ENCODE data around the gene FOXO1. TPM values are rescaled to one million over a fixed set of nuclear protein-coding genes. Genes with fewer than 3 reads are reported as not detected.

Gene FOXO1
- total RNA-seq, 1 donor from 2014 or later = 8.9 TPM

DNA sequence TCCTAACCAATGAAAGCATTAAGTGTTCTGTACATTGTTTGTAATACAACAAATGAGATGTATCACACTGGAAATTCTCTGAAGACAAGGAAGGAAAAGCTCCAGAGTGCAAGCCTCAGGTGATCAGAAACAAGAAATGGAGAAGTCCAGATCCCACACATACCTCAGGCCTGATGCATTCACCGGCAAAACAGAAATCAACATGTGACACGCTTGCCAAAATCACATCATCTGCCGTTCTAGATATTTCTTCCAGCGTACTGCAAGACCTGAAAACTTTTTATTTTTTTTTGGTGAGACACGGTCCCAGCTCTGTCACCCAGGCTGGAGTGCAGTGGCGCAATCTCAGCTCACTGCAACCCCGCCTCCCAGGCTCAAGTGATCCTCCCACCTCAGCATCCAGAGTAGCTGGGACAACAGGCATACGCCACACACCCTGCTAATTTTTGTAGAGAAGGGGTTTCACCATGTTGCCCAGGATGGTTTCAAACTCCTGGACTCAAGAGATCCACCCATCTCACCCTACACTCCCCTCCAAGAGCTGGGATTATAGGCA, 48.6 kb downstream of the FOXO1 start:
- H3K27me3 Mint-ChIP-seq (ENCODE audit: low read depth) = no peaks in the 10 kb centered on the region
- peaks cover 35% of the 10 kb centered on the region for H3K4me1 Mint-ChIP-seq
- H3K9me3 Mint-ChIP-seq = peaks cover 5% of the 10 kb centered on the region
- H3K27ac Mint-ChIP-seq (ENCODE audit: unreplicated experiment) = no peak overlapping the region
- TF ChIP-seq, protein P1, sequence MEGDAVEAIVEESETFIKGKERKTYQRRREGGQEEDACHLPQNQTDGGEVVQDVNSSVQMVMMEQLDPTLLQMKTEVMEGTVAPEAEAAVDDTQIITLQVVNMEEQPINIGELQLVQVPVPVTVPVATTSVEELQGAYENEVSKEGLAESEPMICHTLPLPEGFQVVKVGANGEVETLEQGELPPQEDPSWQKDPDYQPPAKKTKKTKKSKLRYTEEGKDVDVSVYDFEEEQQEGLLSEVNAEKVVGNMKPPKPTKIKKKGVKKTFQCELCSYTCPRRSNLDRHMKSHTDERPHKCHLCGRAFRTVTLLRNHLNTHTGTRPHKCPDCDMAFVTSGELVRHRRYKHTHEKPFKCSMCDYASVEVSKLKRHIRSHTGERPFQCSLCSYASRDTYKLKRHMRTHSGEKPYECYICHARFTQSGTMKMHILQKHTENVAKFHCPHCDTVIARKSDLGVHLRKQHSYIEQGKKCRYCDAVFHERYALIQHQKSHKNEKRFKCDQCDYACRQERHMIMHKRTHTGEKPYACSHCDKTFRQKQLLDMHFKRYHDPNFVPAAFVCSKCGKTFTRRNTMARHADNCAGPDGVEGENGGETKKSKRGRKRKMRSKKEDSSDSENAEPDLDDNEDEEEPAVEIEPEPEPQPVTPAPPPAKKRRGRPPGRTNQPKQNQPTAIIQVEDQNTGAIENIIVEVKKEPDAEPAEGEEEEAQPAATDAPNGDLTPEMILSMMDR (conservative IDR thresholded peaks at IDR 0.05) = no peak
- H3K36me3 Mint-ChIP-seq (ENCODE audit: low read depth) = no peaks in the 10 kb centered on the region
- DNase-seq (ENCODE audit: low read depth, low spot score) = no peak
- H3K4me3 Mint-ChIP-seq = no peak overlapping the region

DNA sequence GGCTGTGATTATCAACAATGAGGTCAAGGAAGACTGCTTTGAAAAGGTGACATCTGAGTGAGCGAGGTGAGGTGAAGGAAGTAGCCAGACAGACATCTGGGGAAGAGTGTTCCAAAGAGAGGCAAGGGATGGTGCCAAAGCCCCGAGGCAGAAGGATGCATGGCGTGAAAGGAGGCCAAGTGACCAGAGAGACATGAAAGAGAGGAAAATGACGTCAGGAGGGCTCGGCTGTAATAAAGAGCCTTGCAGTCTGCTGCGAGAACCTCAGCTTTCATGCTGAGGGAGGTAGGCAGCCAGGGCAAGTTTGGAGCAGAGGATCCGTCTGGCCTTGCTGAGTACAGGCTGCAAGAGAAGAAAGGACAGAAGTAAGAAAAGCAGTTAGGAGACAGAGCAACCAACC, 50.8 kb downstream of the FOXO1 start:
- Mint-ChIP-seq H3K36me3 (ENCODE audit: low read depth) (no peaks in the 10 kb centered on the region), H3K27ac (ENCODE audit: unreplicated experiment) (no peak overlapping the region), H3K4me1 (peaks cover 32% of the 10 kb centered on the region), H3K4me3 (no peak overlapping the region), H3K9me3 (peaks cover 5% of the 10 kb centered on the region), H3K27me3 (ENCODE audit: low read depth) (no peaks in the 10 kb centered on the region)
- DNase-seq (ENCODE audit: low read depth, low spot score) = no peak
- TF ChIP-seq, protein P1 (conservative IDR thresholded peaks at IDR 0.05) = no peak

DNA sequence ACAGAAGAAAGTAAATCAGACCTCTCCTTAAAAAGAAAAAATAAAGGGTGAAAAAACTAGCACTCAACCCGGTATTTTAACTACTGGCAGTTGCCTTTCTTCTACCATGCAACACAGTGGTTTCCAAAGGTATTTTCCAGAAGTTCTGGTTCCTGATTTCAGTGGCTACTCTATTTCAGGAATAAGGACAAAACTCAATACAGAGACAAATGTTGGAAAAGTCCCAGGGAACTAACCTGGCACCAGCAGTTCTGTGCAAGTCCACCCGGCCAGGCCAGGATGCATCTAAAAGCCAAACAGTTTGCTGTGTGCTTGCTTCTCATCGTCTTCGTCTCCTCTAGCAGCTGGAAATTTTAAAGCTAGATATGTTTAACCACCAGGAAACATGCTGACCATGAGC, 52.5 kb downstream of the FOXO1 start:
- TF ChIP-seq, protein P1 (conservative IDR thresholded peaks at IDR 0.05) = no peak
- H3K27ac Mint-ChIP-seq (ENCODE audit: unreplicated experiment) = no peak overlapping the region
- DNase-seq (ENCODE audit: low read depth, low spot score) = no peak

DNA sequence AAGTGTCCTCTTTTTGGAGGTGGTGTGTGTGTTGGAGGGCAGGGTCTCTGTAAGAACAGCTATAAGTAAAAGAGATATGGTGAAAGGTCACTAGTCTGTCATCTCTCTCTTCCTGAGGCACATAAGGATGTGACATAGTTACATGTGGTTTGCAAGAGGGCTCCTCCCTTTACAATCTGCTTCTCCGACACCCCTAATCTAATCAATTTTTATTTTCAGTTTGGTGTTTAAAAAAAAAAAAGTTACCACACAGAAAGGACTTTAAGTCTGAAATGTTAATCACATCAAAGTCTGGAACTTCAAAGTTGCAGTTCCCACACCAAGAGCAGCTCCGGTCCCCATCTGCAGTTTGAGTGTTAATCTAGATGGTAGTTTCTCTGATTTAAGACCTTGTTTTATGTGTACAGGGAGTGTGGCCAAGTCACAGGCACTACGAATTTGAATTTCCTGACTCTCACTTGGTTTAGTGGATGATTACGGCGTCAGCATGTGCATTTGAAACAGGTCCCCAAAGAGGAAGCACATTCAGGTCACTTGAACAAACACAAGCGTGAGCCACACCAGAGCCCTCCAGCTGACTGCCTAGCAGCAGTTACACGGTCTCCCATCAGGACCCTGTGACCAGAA, 53.1 kb downstream of the FOXO1 start:
- H3K4me1 Mint-ChIP-seq = peaks cover 32% of the 10 kb centered on the region
- no peak for DNase-seq (ENCODE audit: low read depth, low spot score)
- H3K27me3 Mint-ChIP-seq (ENCODE audit: low read depth) = no peaks in the 10 kb centered on the region
- TF ChIP-seq, protein P1 (conservative IDR thresholded peaks at IDR 0.05) = no peak
- H3K27ac Mint-ChIP-seq (ENCODE audit: unreplicated experiment) = no peak overlapping the region
- no peaks in the 10 kb centered on the region for H3K9me3 Mint-ChIP-seq
- H3K36me3 Mint-ChIP-seq (ENCODE audit: low read depth) = no peaks in the 10 kb centered on the region
- no peak overlapping the region for H3K4me3 Mint-ChIP-seq

More for the DNA sequence above, 52.5 kb downstream of the FOXO1 start:
- Mint-ChIP-seq H3K4me1 (peaks cover 32% of the 10 kb centered on the region), H3K27me3 (ENCODE audit: low read depth) (no peaks in the 10 kb centered on the region), H3K9me3 (peaks cover 3% of the 10 kb centered on the region), H3K4me3 (no peak overlapping the region), H3K36me3 (ENCODE audit: low read depth) (no peaks in the 10 kb centered on the region)

DNA sequence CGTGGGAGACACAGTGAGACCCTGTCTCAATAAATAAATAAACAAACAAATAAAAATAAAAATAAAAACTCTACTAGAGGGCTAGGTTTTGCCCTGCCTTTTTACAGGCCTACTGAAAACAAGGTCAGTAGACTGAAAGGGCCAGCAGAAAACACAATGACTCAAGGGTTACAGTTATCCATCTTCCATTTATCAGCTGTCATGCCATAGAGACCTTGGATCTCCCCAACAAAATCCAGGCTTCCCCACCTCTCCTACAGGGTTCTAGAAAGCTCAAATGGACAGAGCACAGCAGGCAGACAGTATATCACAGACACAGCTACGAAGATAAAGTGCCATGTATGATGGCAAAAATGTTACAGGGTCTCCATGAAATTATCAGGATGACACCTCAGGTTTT, 54.4 kb downstream of the FOXO1 start:
- H3K36me3 Mint-ChIP-seq (ENCODE audit: low read depth) = no peaks in the 10 kb centered on the region
- no peaks in the 10 kb centered on the region for H3K27me3 Mint-ChIP-seq (ENCODE audit: low read depth)
- H3K4me1 Mint-ChIP-seq = peaks cover 32% of the 10 kb centered on the region
- H3K9me3 Mint-ChIP-seq = peaks cover 3% of the 10 kb centered on the region
- TF ChIP-seq, protein P1 (conservative IDR thresholded peaks at IDR 0.05) = no peak
- no peak for DNase-seq (ENCODE audit: low read depth, low spot score)
- H3K27ac Mint-ChIP-seq (ENCODE audit: unreplicated experiment) = no peak overlapping the region
- H3K4me3 Mint-ChIP-seq = no peak overlapping the region

Data from neural crest cell (in vitro differentiated cells).